OCI-LY3 (cell line): ENCODE data around the gene ADD1.

Experiments
- EZH2phosphoT487 ChIP-seq: fragments of 200-600 bp; shearing (Covaris generic); IDR thresholded peaks from 2 replicates; pipeline ENCODE4 v1.6.1; 2018; ENCODE audit warnings: antibody characterized with exemption, mixed run types, low read depth
- TF ChIP-seq, protein P1 (sequence below): fragments of 200-600, 300-600 bp; sonication (generic); IDR thresholded peaks from 2 replicates; pipeline ENCODE4 v1.5.1; 2014; ENCODE audit warnings: antibody characterized with exemption, low read length, low read depth

DNA sequence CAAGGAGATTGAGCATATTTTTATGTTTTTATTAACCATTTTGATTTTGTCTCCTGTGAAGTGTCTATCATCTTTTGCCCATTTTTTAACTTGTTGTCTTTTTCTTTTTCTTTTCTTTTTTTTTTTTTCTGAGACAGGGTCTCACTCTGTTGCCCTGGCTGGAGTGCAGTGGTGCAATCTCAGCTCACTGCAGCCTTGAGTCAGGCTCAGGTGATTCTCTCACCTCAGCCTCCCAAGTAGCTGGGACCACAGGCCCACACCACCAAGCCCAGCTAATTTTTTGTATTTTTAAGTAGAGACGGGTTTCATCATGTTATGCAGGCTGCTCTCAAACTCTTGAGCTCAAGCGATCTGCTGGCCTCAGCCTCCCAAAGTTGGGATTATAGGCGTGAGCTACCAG lies 4.6 kb upstream of the ADD1 start:
- TF ChIP-seq, protein P1, sequence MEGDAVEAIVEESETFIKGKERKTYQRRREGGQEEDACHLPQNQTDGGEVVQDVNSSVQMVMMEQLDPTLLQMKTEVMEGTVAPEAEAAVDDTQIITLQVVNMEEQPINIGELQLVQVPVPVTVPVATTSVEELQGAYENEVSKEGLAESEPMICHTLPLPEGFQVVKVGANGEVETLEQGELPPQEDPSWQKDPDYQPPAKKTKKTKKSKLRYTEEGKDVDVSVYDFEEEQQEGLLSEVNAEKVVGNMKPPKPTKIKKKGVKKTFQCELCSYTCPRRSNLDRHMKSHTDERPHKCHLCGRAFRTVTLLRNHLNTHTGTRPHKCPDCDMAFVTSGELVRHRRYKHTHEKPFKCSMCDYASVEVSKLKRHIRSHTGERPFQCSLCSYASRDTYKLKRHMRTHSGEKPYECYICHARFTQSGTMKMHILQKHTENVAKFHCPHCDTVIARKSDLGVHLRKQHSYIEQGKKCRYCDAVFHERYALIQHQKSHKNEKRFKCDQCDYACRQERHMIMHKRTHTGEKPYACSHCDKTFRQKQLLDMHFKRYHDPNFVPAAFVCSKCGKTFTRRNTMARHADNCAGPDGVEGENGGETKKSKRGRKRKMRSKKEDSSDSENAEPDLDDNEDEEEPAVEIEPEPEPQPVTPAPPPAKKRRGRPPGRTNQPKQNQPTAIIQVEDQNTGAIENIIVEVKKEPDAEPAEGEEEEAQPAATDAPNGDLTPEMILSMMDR: no peak
- no peak for TF ChIP-seq EZH2phosphoT487
